GM19238 (cell line): Measurements from ENCODE around the gene MRPL48.
"Not testable (repeated sequence)": the region's sequence is repeated elsewhere in the genome, so short reads cannot be mapped to it uniquely, and the experiment has no call there.

Experiments used
- DNase-seq: peaks from one replicate; pipeline ENCODE4 v3.0.0; 2011; ENCODE audit warnings: low spot score; ENCODE audit not compliant: insufficient read length

MRPL48 gene

GRCh38 chr11:73838443-73839122 lies 50.9 kb downstream of the MRPL48 start:
- DNase-seq: no peak

- no peak for DNase-seq
Measured at GRCh38 chr11:73839123-73839457, 51.4 kb downstream of the MRPL48 start.

GRCh38 chr11:73851046-73851764 lies 63.5 kb downstream of the MRPL48 start:
- DNase-seq: no peak

- no peak for DNase-seq
Measured at GRCh38 chr11:73852049-73852448, 64.4 kb downstream of the MRPL48 start.

- no peak for DNase-seq
Measured at GRCh38 chr11:73854680-73855079, 67.0 kb downstream of the MRPL48 start.

GRCh38 chr11:73856031-73856567 lies 68.4 kb downstream of the MRPL48 start:
- DNase-seq: no peak

- no peak for DNase-seq
Measured at GRCh38 chr11:73859671-73860070, 72.0 kb downstream of the MRPL48 start.

- no peak for DNase-seq
Measured at GRCh38 chr11:73860202-73860601, 72.5 kb downstream of the MRPL48 start.

GRCh38 chr11:73862986-73863385 lies 75.3 kb downstream of the MRPL48 start:
- DNase-seq: no peak

- DNase-seq: no peak
Measured at GRCh38 chr11:73866095-73866579, 78.5 kb downstream of the MRPL48 start.

- no peak for DNase-seq
Measured at GRCh38 chr11:73866586-73866996, 78.9 kb downstream of the MRPL48 start.

GRCh38 chr11:73869332-73869949 lies 81.8 kb downstream of the MRPL48 start:
- no peak for DNase-seq

- no peak for DNase-seq
Measured at GRCh38 chr11:73870261-73870660, 82.6 kb downstream of the MRPL48 start.

GRCh38 chr11:73872749-73873357 lies 85.2 kb downstream of the MRPL48 start:
- no peak for DNase-seq

- DNase-seq: no peak
Measured at GRCh38 chr11:73875380-73875779, 87.7 kb downstream of the MRPL48 start.

GRCh38 chr11:73875840-73876239 lies 88.2 kb downstream of the MRPL48 start:
- no peak for DNase-seq

GRCh38 chr11:73876424-73877310 lies 89.0 kb downstream of the MRPL48 start, which contains the start of the genes COA4 and PAAF1:
COA4 (minus strand) TSS chr11:73876846; CDS start chr11:73873378, 3,468 bp downstream.
PAAF1 (plus strand) TSS chr11:73876999; CDS start chr11:73877022, 23 bp downstream.
- peak; percentile 95 for DNase-seq

- no peak for DNase-seq
Measured at GRCh38 chr11:73878771-73879170, 91.1 kb downstream of the MRPL48 start.

- not testable (repeated sequence) for DNase-seq
Measured at GRCh38 chr11:73880449-73880848, 92.8 kb downstream of the MRPL48 start.

GRCh38 chr11:73883856-73884255 lies 96.2 kb downstream of the MRPL48 start:
- no peak for DNase-seq

GRCh38 chr11:73888244-73888643 lies 100.6 kb downstream of the MRPL48 start:
- DNase-seq: no peak
